PC-3 (cell line): ENCODE measurements around the gene VARS2. TPM values are rescaled to one million over a fixed set of nuclear protein-coding genes. Genes with fewer than 3 reads are reported as not detected.
A peak's percentile ranks its signal among the peaks of the same experiment; 100 is the strongest.

ENCODE experiments used
- ATAC-seq: fragments of 200-7000 bp; cut with Tn5 transposase; 2 replicates; pipeline ENCODE4 v1.9.1; 2020; ENCODE audit warnings: mild to moderate bottlenecking, moderate library complexity
- BruUV-seq: library from RNA; stranded (reverse); fragments of 400-500 nt; replicated peaks from 2 replicates; lab custom pipeline; 2021; lab: Mats Ljungman, UMichigan
- CTCF ChIA-PET: fragments of 300-600 bp; sonication (Branson Sonifier 250); formaldehyde crosslinking; loops from one replicate; lab custom pipeline; 2022; ENCODE audit warnings: antibody characterized with exemption; lab: Charles Lee
- POLR2A ChIA-PET: fragments of 300-600 bp; sonication (Branson Sonifier 250); formaldehyde crosslinking; loops from one replicate; lab custom pipeline; 2022; ENCODE audit warnings: antibody characterized with exemption; ENCODE audit not compliant: unreplicated experiment; lab: Charles Lee
- DNase-seq: peaks from one replicate; pipeline ENCODE4 v3.0.0-alpha.2; 2015
- H2AFZ ChIP-seq: fragments of 300-600 bp; sonication (generic); 2 replicates; pipeline ENCODE4 v1.6.0; 2016; ENCODE audit warnings: antibody characterized with exemption, low read length
- H3F3A ChIP-seq: fragments of 300-600 bp; sonication (generic); one replicate; pipeline ENCODE4 v1.6.0; 2017; ENCODE audit warnings: antibody characterized with exemption, low read length, control low read depth, mild to moderate bottlenecking; ENCODE audit not compliant: unreplicated experiment
- H3K27ac ChIP-seq: fragments of 300-600 bp; sonication (generic); 2 replicates; pipeline ENCODE4 v1.5.1; 2016; ENCODE audit warnings: mild to moderate bottlenecking, low read length
- H3K27me3 ChIP-seq: fragments of 300-600 bp; sonication (generic); 2 replicates; pipeline ENCODE4 v1.6.1; 2016; ENCODE audit warnings: low read length, mixed read lengths
- H3K36me3 ChIP-seq: fragments of 300-600 bp; sonication (generic); 2 replicates; pipeline ENCODE4 v1.6.1; 2016; ENCODE audit warnings: low read depth, mixed run types, low read length, mixed read lengths
- H3K4me1 ChIP-seq: fragments of 300-600 bp; sonication (generic); 2 replicates; pipeline ENCODE4 v1.5.1; 2016; ENCODE audit warnings: low read length; ENCODE audit not compliant: insufficient read depth
- H3K4me2 ChIP-seq: fragments of 300-600 bp; sonication (generic); 2 replicates; pipeline ENCODE4 v1.6.0; 2016; ENCODE audit warnings: low read length
- H3K4me3 ChIP-seq: fragments of 300-600 bp; sonication (generic); 2 replicates; pipeline ENCODE4 v1.5.1; 2016; ENCODE audit warnings: mild to moderate bottlenecking, low read length, mixed read lengths
- H3K79me2 ChIP-seq: fragments of 300-600 bp; sonication (generic); 2 replicates; pipeline ENCODE4 v1.6.1; 2017; ENCODE audit warnings: low read length, mixed read lengths
- H3K9ac ChIP-seq: fragments of 300-600 bp; sonication (generic); 2 replicates; pipeline ENCODE4 v1.6.0; 2016; ENCODE audit warnings: mild to moderate bottlenecking, low read length
- H3K9me2 ChIP-seq: fragments of 300-600 bp; sonication (generic); replicated peaks from 2 replicates; pipeline ENCODE4 v1.6.1; 2016; ENCODE audit warnings: mixed run types, low read length, mixed read lengths
- H3K9me3 ChIP-seq: fragments of 300-600 bp; sonication (generic); 2 replicates; pipeline ENCODE4 v1.6.1; 2016; ENCODE audit warnings: low read length, mixed read lengths
- H4K20me1 ChIP-seq: fragments of 300-600 bp; sonication (generic); 2 replicates; pipeline ENCODE4 v1.6.1; 2016; ENCODE audit warnings: low read length, mixed read lengths
- EZH2 ChIP-seq: fragments of 300-600 bp; sonication (generic); IDR thresholded peaks from one replicate; pipeline ENCODE4 v1.6.1; 2017; ENCODE audit warnings: antibody characterized with exemption, mild to moderate bottlenecking, low read length; ENCODE audit not compliant: unreplicated experiment
- EZH2phosphoT487 ChIP-seq: fragments of 300-600 bp; sonication (generic); IDR thresholded peaks from 2 replicates; pipeline ENCODE4 v1.6.1; 2018; ENCODE audit warnings: mild to moderate bottlenecking, antibody characterized with exemption, low read length, borderline replicate concordance
- intact Hi-C: fragments of 100-400 bp; cut with micrococcal nuclease; formaldehyde crosslinking; loops from 2 replicates; pipeline ENCODE4 v1.9.0; 2023
- total RNA-seq: library from RNA; depleted of rRNA; stranded (reverse); fragments of >200 nt; gene quantifications from 2 replicates; pipeline ENCODE4 v1.2.3, GENCODE V29; 2014
- TF ChIP-seq, protein P1 (sequence below): fragments of 300-600 bp; sonication (generic); conservative IDR thresholded peaks from 2 replicates; pipeline ENCODE4 v1.5.1; 2017; ENCODE audit warnings: antibody characterized with exemption, low read depth, mild to moderate bottlenecking, low read length

The VARS2 gene
- total RNA-seq, 1 experiment from 2014 or later: 66.5 TPM

DNA sequence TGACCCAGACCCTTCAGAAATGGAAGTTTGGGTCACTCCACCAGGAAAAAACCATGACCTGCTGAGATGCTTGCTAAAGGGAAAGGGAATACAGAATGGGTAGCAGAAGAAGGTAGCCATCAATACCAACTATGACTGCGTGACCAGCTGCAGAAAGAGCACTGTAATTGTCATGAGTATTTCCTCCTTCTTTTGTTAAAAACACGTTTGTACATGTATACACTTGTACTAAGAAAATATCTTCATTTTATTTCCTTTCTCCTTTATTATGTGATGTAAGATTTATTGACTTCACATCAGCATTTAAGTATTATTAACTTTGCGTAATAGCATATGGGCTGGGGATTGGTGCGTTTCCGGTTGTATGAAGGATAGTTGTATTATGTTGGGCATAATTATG, 56.9 kb downstream of the VARS2 start:
- ChIA-PET POLR2A (no interaction called here), CTCF (no interaction called here)
- H3K9me3 ChIP-seq: no peaks in the 10 kb centered on the region
- H3K4me2 ChIP-seq: no peak overlapping the region
- no TSS peak for BruUV-seq
- ATAC-seq (no peak), DNase-seq (no peak)
- H2AFZ ChIP-seq: no peak overlapping the region
- no peaks in the 10 kb centered on the region for H4K20me1 ChIP-seq
- no peaks in the 10 kb centered on the region for H3K27me3 ChIP-seq
- no peaks in the 10 kb centered on the region for H3K9me2 ChIP-seq
- H3K9ac ChIP-seq: no peak overlapping the region
- intact Hi-C loops: no loop called here
- no peaks in the 10 kb centered on the region for H3K36me3 ChIP-seq
- H3K79me2 ChIP-seq: no peaks in the 10 kb centered on the region
- H3K27ac ChIP-seq: no peak overlapping the region
- TF ChIP-seq, protein P1, sequence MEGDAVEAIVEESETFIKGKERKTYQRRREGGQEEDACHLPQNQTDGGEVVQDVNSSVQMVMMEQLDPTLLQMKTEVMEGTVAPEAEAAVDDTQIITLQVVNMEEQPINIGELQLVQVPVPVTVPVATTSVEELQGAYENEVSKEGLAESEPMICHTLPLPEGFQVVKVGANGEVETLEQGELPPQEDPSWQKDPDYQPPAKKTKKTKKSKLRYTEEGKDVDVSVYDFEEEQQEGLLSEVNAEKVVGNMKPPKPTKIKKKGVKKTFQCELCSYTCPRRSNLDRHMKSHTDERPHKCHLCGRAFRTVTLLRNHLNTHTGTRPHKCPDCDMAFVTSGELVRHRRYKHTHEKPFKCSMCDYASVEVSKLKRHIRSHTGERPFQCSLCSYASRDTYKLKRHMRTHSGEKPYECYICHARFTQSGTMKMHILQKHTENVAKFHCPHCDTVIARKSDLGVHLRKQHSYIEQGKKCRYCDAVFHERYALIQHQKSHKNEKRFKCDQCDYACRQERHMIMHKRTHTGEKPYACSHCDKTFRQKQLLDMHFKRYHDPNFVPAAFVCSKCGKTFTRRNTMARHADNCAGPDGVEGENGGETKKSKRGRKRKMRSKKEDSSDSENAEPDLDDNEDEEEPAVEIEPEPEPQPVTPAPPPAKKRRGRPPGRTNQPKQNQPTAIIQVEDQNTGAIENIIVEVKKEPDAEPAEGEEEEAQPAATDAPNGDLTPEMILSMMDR: no peak
- TF ChIP-seq EZH2phosphoT487 (no peak), EZH2 (no peak)
- no peaks in the 10 kb centered on the region for H3F3A ChIP-seq
- H3K4me1 ChIP-seq: peaks cover 10% of the 10 kb centered on the region; the same call in 1 of the 2 replicates
- no peak overlapping the region for H3K4me3 ChIP-seq

- CTCF ChIA-PET: no interaction called here
- Histone ChIP-seq H2AFZ (no peak overlapping the region), H3K27ac (no peak overlapping the region), H3K27me3 (no peaks in the 10 kb centered on the region), H3K9me3 (no peaks in the 10 kb centered on the region), H3K79me2 (no peaks in the 10 kb centered on the region), H3K4me1 (peaks cover 10% of the 10 kb centered on the region; the same call in 1 of the 2 replicates), H3K4me2 (no peak overlapping the region), H3K9me2 (no peaks in the 10 kb centered on the region), H3K4me3 (no peak overlapping the region), H3K9ac (no peak overlapping the region), H3F3A (no peaks in the 10 kb centered on the region), H4K20me1 (no peaks in the 10 kb centered on the region), H3K36me3 (no peaks in the 10 kb centered on the region)
- BruUV-seq: no TSS peak
- DNase-seq: no peak
- TF ChIP-seq, protein P1: no peak
- TF ChIP-seq EZH2 (no peak), EZH2phosphoT487 (no peak)
- intact Hi-C loops: no loop called here
- POLR2A ChIA-PET: interaction anchor here (0.6 kb wide), 1 partner anchor 17 kb away, joined by 3 read pairs; no protein-coding TSS in a partner anchor
- no peak for ATAC-seq
Observed at GRCh38 chr6:30972816-30973215, 58.8 kb downstream of the VARS2 start.

DNA sequence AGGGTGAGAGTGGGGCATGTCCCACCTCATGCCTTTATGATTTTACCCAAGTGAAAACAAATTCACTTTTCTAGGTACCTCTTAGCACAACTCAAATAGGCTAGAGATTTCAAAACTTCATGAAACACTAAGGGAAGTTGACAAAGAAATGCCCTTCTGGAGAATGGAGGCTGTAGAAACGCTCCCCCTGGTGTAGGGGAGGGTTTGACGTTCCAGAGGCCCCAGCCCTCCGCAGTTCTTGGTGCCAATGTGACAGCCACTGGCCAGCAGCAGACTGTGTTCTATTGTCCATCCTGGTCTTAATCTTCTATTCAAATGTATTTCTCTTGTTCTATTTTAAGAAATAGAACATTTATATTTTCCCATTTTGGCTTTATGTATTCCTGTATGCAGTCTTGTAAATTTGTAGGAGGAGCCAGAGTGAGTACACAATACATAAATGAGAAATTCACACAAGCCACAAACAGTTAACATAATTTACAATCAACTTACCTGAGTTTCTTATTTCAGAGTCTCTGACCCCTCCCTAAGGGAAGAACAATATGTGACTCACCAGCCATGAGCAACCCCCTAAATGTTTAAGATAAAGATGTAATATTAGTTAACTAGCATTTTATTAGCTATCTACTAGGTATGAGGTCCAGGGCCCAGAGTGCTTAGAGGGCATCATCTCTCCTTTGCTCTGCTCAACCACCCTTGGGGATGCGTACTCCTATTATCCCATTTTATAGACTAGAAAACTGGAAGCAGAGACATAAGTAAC, 60.6 kb downstream of the VARS2 start:
- no peaks in the 10 kb centered on the region for H3F3A ChIP-seq
- no peak overlapping the region for H3K9ac ChIP-seq
- POLR2A ChIA-PET: no interaction called here
- no peaks in the 10 kb centered on the region for H3K9me3 ChIP-seq
- peak; percentile 55 for DNase-seq
- intact Hi-C loops: no loop called here
- no peak for TF ChIP-seq EZH2phosphoT487
- TF ChIP-seq, protein P1: no peak
- TF ChIP-seq EZH2: no peak
- no peak overlapping the region for H3K4me2 ChIP-seq
- no peak overlapping the region for H2AFZ ChIP-seq
- H3K27ac ChIP-seq: no peak overlapping the region
- no peaks in the 10 kb centered on the region for H3K9me2 ChIP-seq
- H4K20me1 ChIP-seq: no peaks in the 10 kb centered on the region
- no peak overlapping the region for H3K4me3 ChIP-seq
- peak; percentile 80 for ATAC-seq
- BruUV-seq: no TSS peak
- CTCF ChIA-PET: interaction anchor here (1.0 kb wide), 1 partner anchor 59 kb away, joined by 3 read pairs; no protein-coding TSS in a partner anchor
- no peaks in the 10 kb centered on the region for H3K79me2 ChIP-seq
- no peaks in the 10 kb centered on the region for H3K27me3 ChIP-seq
- peaks cover 10% of the 10 kb centered on the region; the same call in 1 of the 2 replicates for H3K4me1 ChIP-seq
- H3K36me3 ChIP-seq: no peaks in the 10 kb centered on the region
